HepG2 (cell line): ENCODE measurements around the gene OR5K2.

Experiments
- EZH2 ChIP-seq: conservative IDR thresholded peaks from 2 replicates; pipeline ENCODE4 v1.6.1; 2012; ENCODE audit warnings: mild to moderate bottlenecking, low read depth, low read length, moderate library complexity
- ZFP36 ChIP-seq: fragments of 150-350 bp; IDR thresholded peaks from 2 replicates; pipeline ENCODE4 v1.6.1; 2018; ENCODE audit warnings: borderline replicate concordance, low read length, low read depth; ENCODE audit not compliant: partially characterized antibody

- TF ChIP-seq EZH2 (no peak), ZFP36 (no peak)
These were observed 13.9 kb upstream of the OR5K2 start for GRCh38 chr3:98483626-98484025.
